UCSD-AML1 (cell line): Measurements from ENCODE around the gene GALNT6.

ENCODE experiments used
- DNase-seq: peaks from one replicate; lab custom pipeline; 2025; ENCODE audit not compliant: unreplicated experiment; lab: John Stamatoyannopoulos, UW

Gene GALNT6

DNA sequence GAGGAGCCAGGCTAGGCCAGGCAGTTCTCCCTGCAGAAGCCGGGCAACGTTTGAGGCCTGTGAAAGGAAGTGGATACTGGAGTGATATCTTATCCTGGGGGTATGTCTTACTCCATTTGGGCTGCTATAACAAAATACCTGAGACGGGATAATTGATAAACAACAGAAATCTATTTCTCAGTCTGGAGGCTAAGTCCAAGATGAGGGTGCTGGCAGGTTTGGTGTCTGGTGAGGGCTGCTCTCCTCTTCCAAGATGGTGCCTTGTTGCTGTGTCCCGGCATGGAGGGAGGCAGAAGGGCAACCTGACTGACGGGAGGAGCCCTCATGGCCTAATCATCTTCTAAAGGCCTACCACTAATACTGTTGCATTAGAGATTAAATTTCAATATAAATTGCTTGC lies 15.7 kb upstream of the GALNT6 start:
- no peak for DNase-seq

- DNase-seq = no peak
Observed at GRCh38 chr12:51406290-51406689, 15.1 kb upstream of the GALNT6 start.

GRCh38 chr12:51405801-51406207 lies 14.6 kb upstream of the GALNT6 start:
- DNase-seq = no peak

DNA sequence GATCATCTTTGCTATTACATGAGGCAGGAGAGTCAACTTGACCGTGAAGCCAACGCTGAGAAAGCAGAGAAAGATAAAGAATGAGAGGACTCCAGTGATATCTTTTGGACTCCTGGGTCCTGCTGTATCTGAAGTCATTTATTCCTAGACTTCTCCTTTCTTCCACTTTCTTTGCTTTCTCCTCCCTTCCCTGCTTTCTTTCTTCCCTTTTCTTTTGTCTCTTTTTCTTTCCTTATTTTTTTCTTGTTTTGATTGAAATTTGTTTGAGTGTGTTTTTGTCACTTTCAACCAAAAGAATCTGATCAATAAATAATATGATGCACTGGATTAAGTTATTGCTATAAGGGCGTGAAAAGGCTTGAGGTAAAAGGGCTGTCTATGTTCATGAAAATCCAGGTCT lies 13.4 kb upstream of the GALNT6 start:
- DNase-seq = no peak

GRCh38 chr12:51403681-51404136 lies 12.5 kb upstream of the GALNT6 start:
- DNase-seq = peak; percentile 46

- no peak for DNase-seq
Observed at GRCh38 chr12:51403159-51403558, 12.0 kb upstream of the GALNT6 start.

GRCh38 chr12:51401900-51402299 lies 10.7 kb upstream of the GALNT6 start:
- no peak for DNase-seq

GRCh38 chr12:51401486-51401885 lies 10.3 kb upstream of the GALNT6 start:
- no peak for DNase-seq

DNA sequence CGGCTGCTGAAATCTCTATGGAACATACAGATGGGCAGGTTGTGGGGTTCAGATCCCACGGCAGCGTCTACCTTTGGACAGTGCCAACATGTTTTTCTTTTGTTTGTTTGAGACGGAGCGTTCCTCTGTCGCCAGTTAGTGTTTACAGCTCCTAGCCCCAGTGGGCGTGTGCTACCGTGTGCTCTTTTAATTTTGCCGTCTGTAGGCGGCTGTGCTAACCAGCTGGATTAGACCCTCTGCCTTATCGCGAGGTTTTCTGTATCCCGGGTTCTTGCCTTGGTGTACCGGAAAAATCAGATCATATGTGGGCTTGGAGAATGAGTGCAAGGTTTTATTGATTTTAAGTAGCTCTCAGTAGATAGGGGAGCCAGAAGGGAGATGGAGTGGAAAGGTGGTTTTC lies 9.8 kb upstream of the GALNT6 start:
- DNase-seq = no peak

DNA sequence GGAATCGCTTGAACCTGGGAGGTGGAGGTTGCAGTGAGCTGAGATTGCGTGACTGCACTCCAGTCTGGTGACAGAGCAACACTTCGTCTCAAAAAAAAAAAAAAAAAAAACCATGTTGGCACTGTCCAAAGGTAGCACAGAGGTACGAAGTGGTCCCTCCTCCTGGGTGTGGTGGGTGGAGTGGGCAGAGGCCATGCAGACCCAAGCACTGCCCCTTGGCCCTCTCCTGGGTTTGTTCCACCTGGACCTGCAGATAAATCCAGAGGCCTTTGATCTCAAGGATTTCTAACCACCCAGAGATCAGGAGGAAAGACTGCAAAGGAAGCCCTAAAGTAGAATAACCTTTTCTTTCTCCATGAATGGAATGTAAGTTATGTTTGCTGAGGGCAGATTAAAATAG lies 8.7 kb upstream of the GALNT6 start:
- DNase-seq = no peak

DNA sequence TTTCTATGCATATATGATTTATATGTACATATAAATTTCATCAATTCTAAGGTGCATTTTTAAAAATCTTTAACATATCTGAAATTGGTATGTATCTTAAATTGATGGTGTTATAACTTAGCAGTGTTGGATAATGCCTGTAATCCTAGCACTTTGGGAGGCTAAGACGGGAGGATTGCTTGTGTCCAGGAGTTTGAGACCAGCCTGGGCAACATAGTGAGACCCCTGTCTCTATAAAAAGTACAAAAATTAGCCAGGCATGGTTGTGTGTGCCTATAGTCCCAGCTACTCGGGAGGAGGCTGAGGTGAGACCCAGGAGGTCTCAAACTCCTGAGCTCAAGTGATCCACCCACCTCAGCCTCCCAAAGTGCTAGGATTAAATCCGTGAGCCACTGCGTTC lies 6.5 kb upstream of the GALNT6 start:
- no peak for DNase-seq

- DNase-seq = no peak
Observed at GRCh38 chr12:51395283-51396230, 4.4 kb upstream of the GALNT6 start.

DNA sequence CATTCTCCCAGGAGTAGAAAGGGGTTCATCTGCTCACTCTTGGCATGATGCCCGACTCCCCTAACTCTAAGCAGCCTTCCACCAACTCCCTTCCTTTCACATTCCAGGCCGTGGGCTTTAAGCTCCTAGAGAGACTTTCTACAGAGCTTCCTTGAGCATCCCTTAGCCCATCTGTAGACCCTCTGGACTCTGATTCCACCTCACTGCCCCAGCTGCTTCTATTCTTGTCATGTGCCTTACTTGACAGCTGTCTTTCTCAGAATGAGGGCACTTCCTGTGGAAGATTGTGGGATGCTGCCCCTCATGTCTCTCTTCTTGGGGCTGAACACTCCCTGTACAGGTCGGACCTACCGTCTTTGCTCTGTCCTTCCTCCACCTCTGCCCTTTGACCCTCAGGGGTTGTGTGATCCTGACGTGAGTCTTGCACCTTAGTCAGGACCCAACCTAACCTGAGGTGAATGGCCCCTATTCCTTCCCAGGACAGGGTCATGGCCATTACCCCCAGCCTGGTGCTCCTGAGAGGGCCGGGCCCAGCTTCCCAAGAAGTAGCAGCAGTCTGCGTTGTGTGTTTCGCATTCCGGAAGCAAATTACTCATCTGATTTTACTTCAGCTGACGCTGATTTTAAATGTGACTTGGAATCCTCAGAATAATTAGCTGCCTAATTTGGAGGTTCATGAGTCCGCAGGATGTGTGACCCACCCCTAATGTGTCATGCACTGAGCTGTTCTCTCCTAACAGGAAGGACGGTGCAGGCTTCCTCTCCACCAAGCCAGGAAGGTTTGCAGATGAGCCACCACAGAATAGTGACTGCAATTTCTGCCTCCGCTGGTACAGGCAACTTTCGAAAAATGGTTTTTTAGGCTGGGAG lies 2.7 kb upstream of the GALNT6 start:
- peak; percentile 29 for DNase-seq

- no peak for DNase-seq
Observed at GRCh38 chr12:51392556-51393237, 1.5 kb upstream of the GALNT6 start.

DNA sequence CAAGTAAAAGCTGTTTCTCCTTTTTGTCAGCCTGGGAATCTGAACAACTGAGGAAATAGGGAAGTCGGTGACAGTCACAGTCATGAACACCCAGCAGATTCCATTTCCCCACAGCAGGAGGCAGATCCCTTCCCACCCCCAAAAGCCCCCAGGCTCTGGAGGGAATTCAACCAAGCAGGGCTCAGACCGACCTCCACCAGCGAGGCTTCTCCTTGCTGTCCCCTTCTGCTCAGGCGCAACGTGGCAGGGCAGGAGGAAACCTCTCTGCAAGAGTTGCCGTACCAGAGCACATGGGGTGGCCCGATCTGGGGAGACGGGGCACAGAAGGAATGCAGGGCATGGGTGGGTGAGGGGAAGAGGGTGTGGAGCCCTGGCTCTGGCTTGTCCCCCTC lies 319 bp downstream of the GALNT6 start:
- DNase-seq = peak; percentile 75

DNA sequence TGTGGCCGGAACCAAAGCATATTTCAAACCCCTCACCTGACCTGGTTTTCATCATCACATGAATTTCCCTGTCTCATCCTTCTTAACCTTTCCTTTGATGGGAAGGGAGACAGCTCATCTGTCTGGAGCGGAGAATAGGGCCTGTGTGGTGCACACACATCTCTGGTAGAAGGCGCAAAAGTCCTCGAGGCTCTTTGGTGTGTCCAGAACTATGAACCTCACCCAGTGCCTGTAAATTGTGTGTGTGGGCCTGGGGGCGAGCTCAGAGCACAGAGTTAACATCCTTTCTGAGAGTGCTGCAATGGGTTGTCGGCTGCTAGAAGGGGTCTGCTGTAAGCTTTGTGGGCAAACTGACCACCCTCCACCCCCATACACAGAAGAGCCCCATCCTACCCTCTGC lies 749 bp downstream of the GALNT6 start:
- no peak for DNase-seq

DNA sequence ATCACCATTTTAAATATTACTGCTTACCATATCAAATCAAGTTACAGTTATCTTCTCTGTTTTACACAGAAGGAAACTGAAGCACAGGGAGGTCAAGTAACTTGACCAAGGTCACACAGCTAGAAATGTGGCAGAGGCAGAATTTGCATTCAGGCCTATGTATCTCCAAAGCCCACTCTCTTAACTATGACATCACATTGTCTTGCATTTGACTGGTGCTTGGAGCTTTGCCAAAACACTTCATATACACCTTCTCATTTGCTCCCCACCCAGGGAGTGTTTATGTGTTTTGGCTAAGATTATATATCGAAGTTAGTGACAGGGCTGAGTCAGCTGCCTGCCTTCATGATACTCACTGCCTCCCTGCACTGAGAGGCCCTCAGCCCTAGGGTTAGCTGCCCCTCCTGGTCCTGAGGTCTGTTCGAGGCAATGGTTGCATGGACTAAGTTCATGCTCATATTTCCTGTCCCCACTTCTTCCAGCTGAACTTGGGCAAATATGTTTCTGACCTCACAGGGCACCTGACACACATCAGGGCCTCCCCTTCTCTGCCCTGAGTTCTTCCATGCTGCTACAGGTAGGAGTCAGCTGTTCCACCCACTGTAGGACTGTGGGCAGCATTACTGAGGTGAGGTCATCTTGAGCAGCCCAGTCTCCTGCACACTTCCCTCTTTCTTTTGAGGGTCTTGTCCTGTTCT lies 1.8 kb downstream of the GALNT6 start:
- no peak for DNase-seq

DNA sequence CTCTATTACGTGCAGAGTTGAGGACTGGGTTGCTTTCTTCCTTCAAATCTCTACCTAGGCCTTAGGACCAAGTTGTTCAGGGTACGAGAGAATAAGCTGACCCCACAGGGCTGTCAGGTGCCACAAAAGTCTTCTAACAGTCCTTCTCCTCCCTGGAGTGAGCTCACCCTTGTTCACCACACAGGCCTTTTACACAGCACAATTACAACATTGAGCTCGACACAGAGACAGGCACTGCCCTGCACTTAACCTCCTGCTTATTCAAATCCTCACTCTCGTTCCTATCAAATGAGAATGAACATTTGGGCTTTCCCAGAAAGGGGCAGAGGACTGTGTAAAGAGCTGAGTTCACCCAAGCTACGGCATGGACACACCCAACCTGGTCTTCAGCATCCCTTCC lies 2.4 kb downstream of the GALNT6 start:
- DNase-seq = no peak

DNA sequence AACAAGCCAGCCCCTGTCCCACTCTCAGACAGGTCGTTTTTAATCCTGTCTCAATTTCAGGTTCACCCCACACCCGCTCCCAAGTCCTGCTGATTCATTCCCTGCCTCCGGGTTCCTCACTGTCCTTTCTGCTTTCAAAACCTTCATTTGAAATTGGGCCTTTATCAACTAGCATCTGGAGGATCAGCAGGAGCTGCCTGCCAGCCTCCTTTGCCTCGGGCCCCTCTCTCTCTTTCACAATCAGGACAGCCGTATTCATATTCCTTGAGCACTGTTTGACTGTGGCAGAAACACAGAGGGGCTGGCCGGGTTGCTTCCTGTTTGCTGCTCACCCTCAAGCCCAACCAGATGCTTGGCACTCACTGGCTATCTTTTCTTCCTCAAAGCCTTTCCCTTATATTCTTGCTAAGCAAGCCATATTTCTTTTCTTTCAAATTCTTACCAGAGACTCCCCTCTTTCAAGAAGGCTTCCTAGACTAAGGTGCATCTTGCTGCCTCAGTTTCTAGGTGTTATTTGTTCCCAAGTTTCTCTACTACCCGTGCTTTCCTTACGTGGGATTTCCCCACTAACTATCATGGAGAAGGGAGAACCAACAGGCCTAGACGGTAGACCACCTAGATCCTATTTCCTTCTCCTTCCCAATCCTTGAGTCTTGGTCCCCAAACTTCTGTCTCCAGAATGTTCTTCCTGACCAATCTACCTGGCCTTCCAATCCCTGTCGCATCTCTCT lies 3.0 kb downstream of the GALNT6 start:
- peak; percentile 50 for DNase-seq

- no peak for DNase-seq
Observed at GRCh38 chr12:51386351-51386750, 4.9 kb downstream of the GALNT6 start.
